ENCODE results near the gene PRKN.

GRCh38 chr6:161348628-161348994 lies 1379.0 kb downstream of the PRKN start:
- TF ChIP-seq, protein P1, sequence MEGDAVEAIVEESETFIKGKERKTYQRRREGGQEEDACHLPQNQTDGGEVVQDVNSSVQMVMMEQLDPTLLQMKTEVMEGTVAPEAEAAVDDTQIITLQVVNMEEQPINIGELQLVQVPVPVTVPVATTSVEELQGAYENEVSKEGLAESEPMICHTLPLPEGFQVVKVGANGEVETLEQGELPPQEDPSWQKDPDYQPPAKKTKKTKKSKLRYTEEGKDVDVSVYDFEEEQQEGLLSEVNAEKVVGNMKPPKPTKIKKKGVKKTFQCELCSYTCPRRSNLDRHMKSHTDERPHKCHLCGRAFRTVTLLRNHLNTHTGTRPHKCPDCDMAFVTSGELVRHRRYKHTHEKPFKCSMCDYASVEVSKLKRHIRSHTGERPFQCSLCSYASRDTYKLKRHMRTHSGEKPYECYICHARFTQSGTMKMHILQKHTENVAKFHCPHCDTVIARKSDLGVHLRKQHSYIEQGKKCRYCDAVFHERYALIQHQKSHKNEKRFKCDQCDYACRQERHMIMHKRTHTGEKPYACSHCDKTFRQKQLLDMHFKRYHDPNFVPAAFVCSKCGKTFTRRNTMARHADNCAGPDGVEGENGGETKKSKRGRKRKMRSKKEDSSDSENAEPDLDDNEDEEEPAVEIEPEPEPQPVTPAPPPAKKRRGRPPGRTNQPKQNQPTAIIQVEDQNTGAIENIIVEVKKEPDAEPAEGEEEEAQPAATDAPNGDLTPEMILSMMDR (IDR thresholded peaks at IDR 0.05) = no peak
- no peak for TF ChIP-seq POLR2A (IDR thresholded peaks at IDR 0.05)
